Amygdala (tissue), 56 donors: Measurements from ENCODE around the gene CRIP1.

Source experiments
- DNase-seq, 56 donors: peaks; one replicate each; lab custom pipeline; 2025; lab: John Stamatoyannopoulos, UW

CRIP1 gene

DNA sequence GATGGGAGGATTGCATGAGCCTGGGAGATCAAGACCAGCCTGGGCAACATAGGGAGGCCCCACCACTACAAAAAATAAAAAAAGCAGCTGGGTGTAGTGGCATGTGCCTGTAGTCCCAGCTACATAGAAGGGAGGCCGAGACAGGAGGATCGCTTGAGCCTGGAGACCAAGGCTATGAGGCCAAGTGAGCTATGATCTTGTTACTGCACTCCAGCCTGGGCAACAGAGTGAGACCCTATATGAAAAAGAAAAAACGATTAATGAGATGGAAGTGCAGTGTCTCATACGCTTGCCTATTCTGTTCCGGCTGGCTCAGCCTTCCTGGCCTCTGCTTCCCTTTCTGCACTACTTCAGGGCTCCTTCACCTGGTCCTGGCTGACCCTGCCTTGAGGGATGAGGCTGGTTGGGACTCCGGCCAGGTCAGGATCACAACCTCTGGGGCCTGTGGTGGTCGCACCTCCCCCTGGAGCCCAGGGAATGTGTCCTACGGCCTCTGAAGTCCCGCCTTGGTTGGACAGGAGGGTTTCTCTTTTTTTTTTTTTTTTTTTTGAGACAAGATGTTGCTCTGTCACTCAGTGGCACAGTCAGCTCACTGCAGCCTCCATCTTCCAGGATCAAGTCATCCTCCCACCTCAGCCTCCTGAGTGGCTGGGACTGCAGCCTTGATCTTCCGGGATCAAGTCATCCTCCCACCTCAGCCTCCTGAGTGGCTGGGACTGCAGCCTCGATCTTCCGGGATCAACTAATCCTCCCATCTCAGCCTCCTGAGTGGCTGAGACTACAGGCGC, 15.0 kb downstream of the CRIP1 start:
- DNase-seq = no peak

DNA sequence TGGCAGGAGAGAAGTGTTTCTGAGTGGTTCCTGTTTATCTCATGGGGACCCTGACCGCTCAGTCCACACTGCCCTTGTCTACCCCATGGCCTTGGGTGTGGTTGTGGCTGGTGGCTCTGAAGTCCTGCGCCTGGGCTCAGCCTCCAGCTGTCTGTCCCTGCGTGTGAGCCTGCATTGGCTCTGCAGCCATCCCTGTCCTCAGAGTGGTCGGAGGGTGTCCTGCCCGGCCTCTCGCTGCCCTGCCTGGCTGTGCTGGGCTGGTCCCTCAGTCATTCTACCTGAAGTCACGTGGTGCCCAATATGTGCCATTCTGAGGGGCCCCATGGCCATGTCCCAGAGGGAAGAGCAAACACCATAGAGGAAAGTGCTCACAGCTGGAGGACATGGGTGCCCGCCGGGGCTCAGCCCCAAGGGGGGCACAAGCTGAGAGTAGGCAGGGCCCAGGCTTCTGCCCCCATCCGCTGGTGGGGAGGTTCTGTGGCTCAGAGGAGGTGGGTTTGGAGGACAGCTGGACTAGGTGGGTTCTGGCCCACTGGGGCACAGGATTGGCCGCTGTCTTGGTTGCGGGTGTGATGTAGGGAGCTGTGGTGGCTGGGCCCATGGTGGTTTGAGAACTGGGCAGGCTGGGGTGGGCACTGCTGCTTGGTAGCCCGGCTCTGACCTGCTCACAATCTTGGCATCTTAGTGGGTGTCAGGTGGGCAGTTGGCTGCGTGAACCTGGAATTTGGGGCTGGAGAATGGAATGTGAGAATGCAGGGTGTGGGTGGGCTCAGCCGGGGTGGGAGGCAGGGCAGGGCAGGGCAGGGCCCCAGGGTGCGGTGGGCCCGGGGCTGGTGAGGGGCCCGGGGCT, 16.0 kb downstream of the CRIP1 start:
- no peak for DNase-seq

- DNase-seq = no peak
These were observed 16.6 kb downstream of the CRIP1 start for GRCh38 chr14:105503296-105503640.

- no peak for DNase-seq
These were observed 17.4 kb downstream of the CRIP1 start for GRCh38 chr14:105503935-105504692.

DNA sequence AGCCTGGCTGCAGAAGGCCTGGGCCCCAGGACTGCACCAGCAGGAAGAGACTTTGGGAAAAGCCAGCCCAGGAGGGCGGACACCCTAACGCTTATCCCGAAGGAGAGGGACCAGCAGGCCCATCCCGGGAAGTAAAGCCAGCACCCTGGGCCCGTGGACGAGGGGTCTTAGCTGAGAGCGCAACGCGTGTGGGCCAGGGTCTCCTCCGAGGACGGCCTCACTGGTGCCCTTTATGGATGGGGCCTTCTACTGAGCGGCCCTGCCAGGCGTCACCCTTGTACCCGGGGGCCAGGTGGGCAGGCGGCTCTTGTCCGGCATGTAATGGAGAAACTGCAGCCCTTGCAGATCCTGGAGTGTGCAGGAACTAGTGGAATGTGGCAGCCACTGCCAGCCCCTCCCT, 18.4 kb downstream of the CRIP1 start:
- DNase-seq = no peak

- DNase-seq = no peak
These were observed 20.6 kb downstream of the CRIP1 start for GRCh38 chr14:105507247-105507646.

DNA sequence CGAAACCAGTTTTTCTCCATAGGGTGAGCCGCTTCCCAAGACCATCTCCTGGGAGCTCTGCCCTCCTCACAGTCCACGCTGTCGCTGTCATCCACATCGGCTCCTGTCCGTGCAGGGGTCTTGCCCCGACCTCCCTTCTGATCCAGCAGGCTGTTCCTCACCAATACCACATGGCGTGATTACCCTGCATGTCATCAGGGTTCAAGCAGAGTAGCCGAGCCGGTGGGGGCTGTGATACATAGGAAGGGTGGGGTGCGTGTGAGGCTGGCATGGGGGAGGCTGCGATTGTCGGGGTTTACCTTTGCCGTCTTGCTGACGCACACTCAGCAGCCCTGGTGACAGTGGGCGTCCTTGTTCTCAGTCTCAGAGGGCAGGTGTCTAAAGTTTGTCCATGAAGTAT, 21.4 kb downstream of the CRIP1 start:
- DNase-seq = no peak

- no peak for DNase-seq
These were observed 21.9 kb downstream of the CRIP1 start for GRCh38 chr14:105508601-105509000.

GRCh38 chr14:105517096-105517495, 30.4 kb downstream of the CRIP1 start:
- DNase-seq = no peak

GRCh38 chr14:105519946-105520698, 33.4 kb downstream of the CRIP1 start:
- no peak for DNase-seq

GRCh38 chr14:105525326-105525725, 38.6 kb downstream of the CRIP1 start:
- DNase-seq = no peak

- peak in 16 of 56 donors; percentile 19 to 77 (median 48) for DNase-seq
These were observed 39.4 kb downstream of the CRIP1 start, which contains the start of gene TMEM121 for GRCh38 chr14:105525861-105526775. Gene TMEM121 (plus strand): TSS chr14:105526583. CDS start chr14:105528835, 2,252 bp downstream.

DNA sequence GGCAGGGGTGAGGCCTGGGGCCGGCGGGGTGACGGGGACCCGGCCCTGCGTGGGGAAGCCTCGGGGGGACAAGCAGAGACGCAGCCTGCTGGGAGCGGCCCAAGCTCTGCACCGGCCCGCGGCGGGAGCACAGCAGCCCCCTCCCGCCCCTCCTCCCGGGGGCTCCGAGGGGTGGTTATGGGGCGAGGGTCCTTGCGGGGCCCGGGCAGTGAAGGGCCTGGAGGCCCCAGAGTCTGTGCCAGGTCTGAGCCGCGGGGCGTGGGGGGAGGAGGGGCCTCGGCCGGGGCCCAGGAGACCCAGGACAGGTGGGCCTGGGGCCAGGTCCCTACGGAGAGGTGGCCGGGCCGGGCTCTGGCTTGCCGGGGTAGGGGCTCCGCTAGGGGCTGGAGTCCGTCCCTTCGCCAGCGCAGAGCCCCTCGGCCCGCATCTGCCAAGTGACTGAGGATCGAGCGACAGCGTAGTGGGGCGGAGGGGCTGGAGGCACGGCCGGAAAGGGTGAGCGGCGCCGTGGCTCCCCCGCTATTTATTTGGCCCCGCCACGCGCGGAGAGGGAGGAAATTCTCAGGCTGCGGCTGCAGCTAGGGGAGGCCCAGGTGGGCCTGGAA, 40.2 kb downstream of the CRIP1 start:
- peak in 2 of 56 donors; percentile 29 to 51 for DNase-seq

DNA sequence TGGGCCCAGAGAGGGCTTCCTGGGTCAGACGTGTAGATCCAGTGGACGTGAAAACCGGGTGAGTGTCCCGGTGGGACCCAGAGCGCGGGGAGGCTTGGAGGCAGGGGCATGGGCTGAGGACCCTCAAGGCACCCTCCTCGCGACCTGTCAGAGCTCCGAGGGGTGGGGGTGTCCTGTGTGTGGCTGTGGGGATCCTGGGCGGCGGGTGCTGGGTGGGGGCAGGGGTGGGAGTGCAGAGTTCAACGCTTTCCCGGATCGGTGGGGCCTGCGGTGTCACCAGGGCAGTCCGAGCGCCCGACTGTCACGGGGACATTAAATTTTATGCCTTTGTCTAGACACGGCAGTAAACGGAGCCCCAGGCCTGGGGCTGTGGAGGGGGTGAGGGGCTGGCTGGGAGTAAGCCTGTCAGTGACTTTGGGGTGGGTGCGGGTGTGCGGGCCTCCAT, 40.7 kb downstream of the CRIP1 start:
- no peak for DNase-seq

DNA sequence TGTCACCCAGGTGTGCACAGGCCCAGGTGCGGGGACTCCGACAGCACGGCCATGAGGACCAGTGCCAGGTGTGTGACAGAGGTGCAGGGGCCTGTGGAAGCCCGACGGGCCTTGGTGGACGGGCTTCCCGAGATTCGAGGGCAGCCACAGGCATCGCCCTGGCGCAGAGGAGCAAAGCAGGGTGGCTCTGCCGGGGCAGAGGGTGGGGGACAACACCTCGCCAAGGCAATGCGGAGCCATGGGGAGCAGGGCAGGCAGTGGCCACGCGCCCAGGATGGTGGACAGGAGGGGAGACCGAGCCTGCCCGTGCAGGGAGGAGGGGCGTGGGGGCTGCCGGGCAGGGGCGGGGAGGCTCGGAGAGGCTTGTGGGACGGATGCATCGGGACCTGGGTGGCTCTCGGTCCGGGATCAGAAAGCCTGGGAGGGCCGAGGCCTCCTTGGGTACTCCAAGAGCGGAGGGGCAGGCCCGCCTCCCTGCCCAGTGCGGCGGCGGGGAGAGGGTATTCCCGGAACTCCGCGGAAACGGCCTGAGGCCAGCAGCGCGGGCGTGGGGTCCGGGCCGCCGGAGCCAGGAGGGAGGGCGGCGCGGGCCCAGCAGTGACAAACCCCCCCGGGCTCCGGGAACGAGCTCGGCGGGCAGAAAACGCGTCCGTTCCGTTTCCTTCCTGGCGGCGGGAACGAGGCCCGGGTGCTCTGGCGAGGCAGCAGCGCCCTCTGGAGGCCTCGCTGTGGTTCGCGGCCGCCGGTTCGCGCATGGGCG, 41.3 kb downstream of the CRIP1 start:
- peak in 52 of 56 donors; percentile 28 to 89 (median 68) for DNase-seq

GRCh38 chr14:105528586-105529318, 42.1 kb downstream of the CRIP1 start:
- DNase-seq = peak in 5 of 56 donors; percentile 27 to 61 (median 53)

GRCh38 chr14:105529319-105529568, 42.6 kb downstream of the CRIP1 start:
- DNase-seq = no peak
